ENCODE results near the gene CAV1.

The CAV1 gene

DNA sequence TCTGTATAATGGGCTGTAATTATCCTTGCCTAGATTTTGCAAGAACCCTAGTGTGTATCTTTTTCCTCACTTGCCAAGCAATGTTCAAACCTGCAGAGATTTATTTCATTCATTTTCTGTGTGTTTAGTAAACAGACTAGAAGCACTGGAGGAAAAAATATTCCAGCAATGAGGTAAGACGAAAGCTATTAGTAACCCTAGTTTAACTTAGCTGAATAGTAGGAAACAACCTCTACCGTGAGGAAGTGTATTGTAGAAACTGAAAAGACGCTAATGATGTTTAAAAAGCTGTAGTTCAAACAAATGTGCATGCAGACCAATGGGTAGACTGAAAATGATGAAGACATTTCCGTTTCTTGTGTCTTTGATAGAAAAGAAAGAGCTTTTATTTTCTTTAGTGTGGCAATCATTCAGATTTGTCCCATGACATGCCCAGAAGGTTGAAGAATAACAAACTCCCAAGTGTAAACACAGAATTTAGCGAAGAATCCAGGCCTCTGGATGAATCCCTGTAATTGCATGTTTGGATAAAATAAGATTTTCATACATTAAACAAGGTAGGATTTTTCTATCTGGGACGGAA lies 20.7 kb downstream of the CAV1 start:
- H3K4me1 ChIP-seq (ENCODE audit: control insufficient read depth, insufficient read depth, low read length) = peaks cover 28% of the 10 kb centered on the region
- H3K36me3 ChIP-seq (ENCODE audit: control insufficient read depth in 2 of 2, insufficient read depth in 2 of 2, low read length in 2 of 2) = peaks cover 12% of the 10 kb centered on the region in 2 donors
- no peaks in the 10 kb centered on the region for H3K27me3 ChIP-seq (ENCODE audit: control insufficient read depth in 1 of 2, insufficient read depth in 2 of 2, low read length in 2 of 2)
- no peak overlapping the region for H3K9ac ChIP-seq (ENCODE audit: low read length in 2 of 2)
- no peak overlapping the region for H3K4me3 ChIP-seq (ENCODE audit: low read length in 2 of 2)
- peak overlapping the region; percentile 68 for H3K27ac ChIP-seq (ENCODE audit: low read length)
- no peaks in the 10 kb centered on the region for H3K9me3 ChIP-seq (ENCODE audit: control insufficient read depth in 2 of 2, low read length in 2 of 2)

DNA sequence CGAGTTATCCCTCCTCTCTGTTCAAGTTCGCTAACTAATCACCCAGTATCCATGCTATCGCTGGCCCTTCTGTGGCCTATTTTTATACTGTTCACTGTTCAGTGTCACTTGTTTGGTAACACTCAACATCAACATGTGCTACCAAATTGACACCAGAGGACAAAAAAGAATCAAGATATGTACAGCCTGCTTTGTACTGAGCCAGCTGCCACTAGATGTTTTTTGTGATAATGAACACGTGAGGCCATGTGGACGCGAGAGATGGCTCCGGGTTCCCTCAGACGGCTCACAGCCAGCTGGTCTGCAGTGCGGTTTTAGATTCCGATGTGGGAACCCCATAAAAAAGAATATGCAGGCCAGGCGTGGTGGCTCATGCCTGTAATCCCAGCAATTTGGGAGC lies 21.2 kb downstream of the CAV1 start:
- H3K27me3 ChIP-seq (ENCODE audit: control insufficient read depth in 1 of 2, insufficient read depth in 2 of 2, low read length in 2 of 2) = no peaks in the 10 kb centered on the region
- H3K27ac ChIP-seq (ENCODE audit: low read length) = peak overlapping the region; percentile 68
- H3K9ac ChIP-seq (ENCODE audit: low read length in 2 of 2) = no peak overlapping the region
- no peak overlapping the region for H3K4me3 ChIP-seq (ENCODE audit: low read length in 2 of 2)
- peaks cover 31% of the 10 kb centered on the region for H3K4me1 ChIP-seq (ENCODE audit: control insufficient read depth, insufficient read depth, low read length)
- H3K36me3 ChIP-seq (ENCODE audit: control insufficient read depth in 2 of 2, insufficient read depth in 2 of 2, low read length in 2 of 2) = peaks cover 12 to 15% of the 10 kb centered on the region in 2 donors
- no peaks in the 10 kb centered on the region for H3K9me3 ChIP-seq (ENCODE audit: control insufficient read depth in 2 of 2, low read length in 2 of 2)

DNA sequence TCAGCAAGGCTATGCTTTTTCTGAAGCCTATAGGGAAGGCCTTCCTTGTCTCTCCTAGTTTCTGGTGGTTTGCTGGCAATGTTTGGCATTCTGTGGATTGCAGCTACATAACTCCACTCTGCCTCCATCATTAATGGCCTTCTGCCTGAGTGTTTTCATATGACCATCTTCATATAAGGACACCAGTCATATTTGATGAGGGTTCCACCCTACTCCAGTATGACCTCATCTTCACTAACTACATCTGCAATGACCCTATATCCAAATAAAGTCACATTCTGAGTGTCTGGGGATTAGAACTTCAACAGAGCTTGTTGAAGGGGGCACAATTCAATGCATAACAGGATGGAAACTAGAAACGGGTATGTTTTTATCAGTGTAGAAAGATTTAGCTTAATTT lies 22.1 kb downstream of the CAV1 start:
- no peak overlapping the region for H3K4me3 ChIP-seq (ENCODE audit: low read length in 2 of 2)
- no peaks in the 10 kb centered on the region for H3K27me3 ChIP-seq (ENCODE audit: control insufficient read depth in 1 of 2, insufficient read depth in 2 of 2, low read length in 2 of 2)
- peak overlapping the region; percentile 68 for H3K27ac ChIP-seq (ENCODE audit: low read length)
- peaks cover 12 to 15% of the 10 kb centered on the region in 2 donors for H3K36me3 ChIP-seq (ENCODE audit: control insufficient read depth in 2 of 2, insufficient read depth in 2 of 2, low read length in 2 of 2)
- H3K9ac ChIP-seq (ENCODE audit: low read length in 2 of 2) = peak overlapping the region in 1 of 2 donors; percentile 19
- no peaks in the 10 kb centered on the region for H3K9me3 ChIP-seq (ENCODE audit: control insufficient read depth in 2 of 2, low read length in 2 of 2)
- peaks cover 34% of the 10 kb centered on the region for H3K4me1 ChIP-seq (ENCODE audit: control insufficient read depth, insufficient read depth, low read length)

DNA sequence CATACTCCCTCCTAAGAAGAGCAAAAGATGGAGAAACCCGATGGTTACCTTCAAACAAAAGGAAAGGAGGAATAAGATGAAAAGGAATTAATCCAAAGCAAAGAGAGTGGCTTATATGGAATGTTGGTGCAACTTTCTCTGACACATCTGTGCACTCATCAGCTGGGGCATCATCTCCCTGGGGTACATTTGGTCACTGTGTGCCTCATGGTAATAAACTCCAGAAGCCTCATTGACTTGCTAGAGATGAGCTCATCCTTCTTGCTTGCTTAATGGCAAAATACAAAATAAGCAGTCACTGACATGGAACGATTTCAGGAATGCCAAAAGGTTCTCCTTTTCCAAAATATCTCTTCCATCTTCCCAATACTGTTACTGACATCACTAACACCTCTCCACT lies 22.5 kb downstream of the CAV1 start:
- no peaks in the 10 kb centered on the region for H3K27me3 ChIP-seq (ENCODE audit: control insufficient read depth in 1 of 2, insufficient read depth in 2 of 2, low read length in 2 of 2)
- no peaks in the 10 kb centered on the region for H3K9me3 ChIP-seq (ENCODE audit: control insufficient read depth in 2 of 2, low read length in 2 of 2)
- H3K4me1 ChIP-seq (ENCODE audit: control insufficient read depth, insufficient read depth, low read length) = peaks cover 32% of the 10 kb centered on the region
- H3K4me3 ChIP-seq (ENCODE audit: low read length in 2 of 2) = no peak overlapping the region
- no peak overlapping the region for H3K9ac ChIP-seq (ENCODE audit: low read length in 2 of 2)
- peak overlapping the region; percentile 68 for H3K27ac ChIP-seq (ENCODE audit: low read length)
- H3K36me3 ChIP-seq (ENCODE audit: control insufficient read depth in 2 of 2, insufficient read depth in 2 of 2, low read length in 2 of 2) = peaks cover 12 to 15% of the 10 kb centered on the region in 2 donors

DNA sequence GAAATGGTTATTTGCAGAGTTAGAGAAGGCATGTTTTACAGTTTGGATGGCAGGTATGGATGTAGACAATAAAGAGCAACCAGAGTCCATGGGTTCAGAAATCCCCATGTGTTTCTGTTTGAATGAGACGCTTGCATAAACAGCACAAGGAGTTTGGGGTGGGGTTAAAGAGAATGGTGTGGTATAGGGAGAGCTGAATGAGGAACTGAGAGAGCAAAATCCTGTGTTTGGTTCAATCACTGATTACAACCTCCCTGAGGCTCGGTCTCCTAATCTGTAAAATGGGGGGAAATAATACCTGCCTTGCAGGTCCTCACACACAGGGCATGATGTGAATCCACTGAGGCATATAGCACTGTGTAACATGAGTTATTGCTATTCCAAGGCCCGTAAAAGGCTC lies 23.7 kb downstream of the CAV1 start:
- H3K27me3 ChIP-seq (ENCODE audit: control insufficient read depth in 1 of 2, insufficient read depth in 2 of 2, low read length in 2 of 2) = no peaks in the 10 kb centered on the region
- H3K9ac ChIP-seq (ENCODE audit: low read length in 2 of 2) = no peak overlapping the region
- H3K4me1 ChIP-seq (ENCODE audit: control insufficient read depth, insufficient read depth, low read length) = peaks cover 36% of the 10 kb centered on the region
- no peak overlapping the region for H3K4me3 ChIP-seq (ENCODE audit: low read length in 2 of 2)
- peak overlapping the region; percentile 68 for H3K27ac ChIP-seq (ENCODE audit: low read length)
- peaks cover 12 to 15% of the 10 kb centered on the region in 2 donors for H3K36me3 ChIP-seq (ENCODE audit: control insufficient read depth in 2 of 2, insufficient read depth in 2 of 2, low read length in 2 of 2)
- H3K9me3 ChIP-seq (ENCODE audit: control insufficient read depth in 2 of 2, low read length in 2 of 2) = no peaks in the 10 kb centered on the region

DNA sequence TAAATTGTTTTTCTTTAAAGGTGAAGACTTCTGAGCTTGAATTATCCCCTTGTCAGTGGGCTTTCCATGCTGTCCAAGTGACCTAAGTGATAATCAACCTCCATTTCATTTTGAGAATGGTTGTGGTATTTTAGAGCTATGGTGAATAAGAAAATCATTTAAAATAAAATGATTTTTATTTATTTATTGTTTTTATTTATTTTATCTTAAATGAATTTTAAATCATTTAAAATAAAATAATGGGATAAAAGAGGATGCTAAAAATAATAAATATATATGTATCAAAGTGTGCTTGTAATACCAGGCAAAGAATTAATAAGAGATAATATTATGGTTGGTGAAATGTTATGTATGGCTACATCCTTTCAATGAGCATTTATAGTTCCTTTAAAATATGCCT lies 24.5 kb downstream of the CAV1 start:
- peaks cover 12 to 15% of the 10 kb centered on the region in 2 donors for H3K36me3 ChIP-seq (ENCODE audit: control insufficient read depth in 2 of 2, insufficient read depth in 2 of 2, low read length in 2 of 2)
- H3K27ac ChIP-seq (ENCODE audit: low read length) = peak overlapping the region; percentile 89
- no peaks in the 10 kb centered on the region for H3K27me3 ChIP-seq (ENCODE audit: control insufficient read depth in 1 of 2, insufficient read depth in 2 of 2, low read length in 2 of 2)
- no peaks in the 10 kb centered on the region for H3K9me3 ChIP-seq (ENCODE audit: control insufficient read depth in 2 of 2, low read length in 2 of 2)
- H3K4me1 ChIP-seq (ENCODE audit: control insufficient read depth, insufficient read depth, low read length) = peaks cover 41% of the 10 kb centered on the region
- H3K4me3 ChIP-seq (ENCODE audit: low read length in 2 of 2) = no peak overlapping the region
- H3K9ac ChIP-seq (ENCODE audit: low read length in 2 of 2) = no peak overlapping the region

DNA sequence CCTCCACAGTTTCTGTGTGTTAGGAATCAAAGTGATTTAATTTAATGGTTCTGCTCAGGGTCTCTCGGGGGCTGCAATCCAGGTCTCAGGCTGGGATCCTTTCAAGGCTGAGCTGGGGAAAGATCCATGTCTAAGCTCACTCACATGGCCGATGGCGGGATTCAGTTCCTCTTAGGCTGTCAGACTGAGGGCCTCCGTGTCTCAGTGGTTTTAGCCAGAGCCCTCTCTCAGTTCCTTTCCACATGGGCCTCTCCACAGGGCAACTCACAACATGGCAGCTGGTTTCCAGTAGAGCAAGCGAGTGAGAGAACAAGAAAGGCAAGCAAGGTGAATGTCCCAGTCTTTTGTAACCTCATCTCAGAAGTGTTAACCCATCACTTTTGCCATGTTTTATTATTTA lies 26.9 kb downstream of the CAV1 start:
- Histone ChIP-seq H3K27ac (ENCODE audit: low read length) (peak overlapping the region; percentile 89), H3K36me3 (ENCODE audit: control insufficient read depth in 2 of 2, insufficient read depth in 2 of 2, low read length in 2 of 2) (peaks cover 12 to 15% of the 10 kb centered on the region in 2 donors), H3K9ac (ENCODE audit: low read length in 2 of 2) (no peak overlapping the region), H3K27me3 (ENCODE audit: control insufficient read depth in 1 of 2, insufficient read depth in 2 of 2, low read length in 2 of 2) (no peaks in the 10 kb centered on the region), H3K4me1 (ENCODE audit: control insufficient read depth, insufficient read depth, low read length) (peaks cover 46% of the 10 kb centered on the region), H3K9me3 (ENCODE audit: control insufficient read depth in 2 of 2, low read length in 2 of 2) (no peaks in the 10 kb centered on the region), H3K4me3 (ENCODE audit: low read length in 2 of 2) (no peak overlapping the region)

DNA sequence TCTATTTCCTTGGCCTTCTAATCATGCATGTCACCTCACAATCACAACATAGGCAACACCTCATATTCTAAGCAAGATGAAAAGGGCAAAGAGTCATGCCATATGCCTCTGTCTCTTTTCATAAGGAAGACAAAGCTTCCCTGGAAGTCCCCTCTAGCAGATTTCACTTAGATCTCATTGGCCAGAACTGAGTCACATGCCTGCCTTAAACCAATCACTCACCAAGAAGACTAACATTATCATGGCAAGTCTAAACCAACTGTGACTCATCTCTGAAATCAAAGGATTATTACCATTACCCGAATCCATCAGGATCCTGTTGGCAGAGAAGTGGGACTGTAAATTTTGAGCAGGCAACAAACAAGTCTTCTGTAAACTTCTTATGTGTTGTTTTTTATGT lies 27.8 kb downstream of the CAV1 start:
- Histone ChIP-seq H3K4me1 (ENCODE audit: control insufficient read depth, insufficient read depth, low read length) (peaks cover 51% of the 10 kb centered on the region), H3K9me3 (ENCODE audit: control insufficient read depth in 2 of 2, low read length in 2 of 2) (no peaks in the 10 kb centered on the region), H3K27ac (ENCODE audit: low read length) (peak overlapping the region; percentile 89), H3K9ac (ENCODE audit: low read length in 2 of 2) (no peak overlapping the region), H3K4me3 (ENCODE audit: low read length in 2 of 2) (no peak overlapping the region), H3K36me3 (ENCODE audit: control insufficient read depth in 2 of 2, insufficient read depth in 2 of 2, low read length in 2 of 2) (peaks cover 9 to 15% of the 10 kb centered on the region in 2 donors), H3K27me3 (ENCODE audit: control insufficient read depth in 1 of 2, insufficient read depth in 2 of 2, low read length in 2 of 2) (no peaks in the 10 kb centered on the region)

DNA sequence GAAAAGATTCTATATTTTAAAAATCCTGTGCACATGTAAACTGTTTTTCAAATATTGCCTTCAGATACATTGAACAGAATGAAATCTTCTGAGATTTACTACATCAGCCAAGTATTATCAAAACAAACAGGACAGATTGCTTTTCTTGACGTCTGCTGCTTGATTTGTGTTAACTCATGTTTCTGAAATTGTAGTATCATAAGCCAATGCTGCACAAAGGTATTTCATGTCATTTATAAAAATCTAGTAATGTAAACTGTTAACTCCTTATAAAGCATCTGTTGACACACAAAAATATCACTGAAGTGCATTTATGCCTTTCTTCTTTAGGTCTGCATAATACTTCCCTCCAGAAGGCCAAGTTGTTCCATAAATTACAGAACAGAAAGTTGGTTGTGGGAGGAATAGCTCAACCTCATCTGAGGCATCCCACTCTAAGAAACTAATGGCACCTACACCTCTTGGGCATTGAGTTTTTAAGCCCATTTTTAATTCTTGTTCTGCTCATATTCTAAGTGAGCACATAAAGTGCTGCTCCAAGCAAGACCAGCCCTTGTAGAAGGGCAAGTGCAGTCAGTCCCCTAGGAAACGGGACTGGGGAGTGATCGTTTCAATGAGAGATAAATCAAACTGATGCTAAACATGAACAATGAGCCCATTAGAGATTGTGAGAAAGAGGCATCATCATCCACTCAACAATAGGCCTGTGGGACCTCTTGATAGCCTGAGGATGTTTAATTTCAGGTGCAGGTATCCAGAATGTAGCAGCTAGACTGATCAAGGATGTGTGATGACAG lies 28.5 kb downstream of the CAV1 start:
- peaks cover 8 to 15% of the 10 kb centered on the region in 2 donors for H3K36me3 ChIP-seq (ENCODE audit: control insufficient read depth in 2 of 2, insufficient read depth in 2 of 2, low read length in 2 of 2)
- H3K9me3 ChIP-seq (ENCODE audit: control insufficient read depth in 2 of 2, low read length in 2 of 2) = no peaks in the 10 kb centered on the region
- H3K27ac ChIP-seq (ENCODE audit: low read length) = peak overlapping the region; percentile 89
- H3K4me3 ChIP-seq (ENCODE audit: low read length in 2 of 2) = no peak overlapping the region
- no peaks in the 10 kb centered on the region for H3K27me3 ChIP-seq (ENCODE audit: control insufficient read depth in 1 of 2, insufficient read depth in 2 of 2, low read length in 2 of 2)
- H3K9ac ChIP-seq (ENCODE audit: low read length in 2 of 2) = peak overlapping the region in 1 of 2 donors; percentile 21
- H3K4me1 ChIP-seq (ENCODE audit: control insufficient read depth, insufficient read depth, low read length) = peaks cover 44% of the 10 kb centered on the region

DNA sequence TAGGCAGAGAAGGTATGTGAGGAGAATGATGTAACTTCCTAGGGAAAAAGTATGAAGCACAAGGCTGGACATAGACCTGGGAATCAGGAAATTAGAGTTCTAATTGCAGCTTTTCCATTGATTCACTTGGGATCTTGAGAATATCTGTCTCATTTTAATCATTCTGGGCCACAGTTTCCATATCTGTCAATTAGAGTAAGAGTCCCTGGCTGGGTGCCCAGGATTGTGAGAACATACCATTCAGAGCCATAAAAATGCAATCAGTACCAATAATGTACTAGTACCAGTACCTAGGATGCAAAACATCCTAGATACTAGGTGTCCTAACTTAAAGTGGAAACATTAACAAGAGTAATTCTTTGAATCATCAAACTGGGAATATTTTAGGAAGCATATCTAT lies 29.6 kb downstream of the CAV1 start:
- Histone ChIP-seq H3K4me3 (ENCODE audit: low read length in 2 of 2) (no peak overlapping the region), H3K4me1 (ENCODE audit: control insufficient read depth, insufficient read depth, low read length) (peaks cover 41% of the 10 kb centered on the region), H3K27ac (ENCODE audit: low read length) (peak overlapping the region; percentile 89)

DNA sequence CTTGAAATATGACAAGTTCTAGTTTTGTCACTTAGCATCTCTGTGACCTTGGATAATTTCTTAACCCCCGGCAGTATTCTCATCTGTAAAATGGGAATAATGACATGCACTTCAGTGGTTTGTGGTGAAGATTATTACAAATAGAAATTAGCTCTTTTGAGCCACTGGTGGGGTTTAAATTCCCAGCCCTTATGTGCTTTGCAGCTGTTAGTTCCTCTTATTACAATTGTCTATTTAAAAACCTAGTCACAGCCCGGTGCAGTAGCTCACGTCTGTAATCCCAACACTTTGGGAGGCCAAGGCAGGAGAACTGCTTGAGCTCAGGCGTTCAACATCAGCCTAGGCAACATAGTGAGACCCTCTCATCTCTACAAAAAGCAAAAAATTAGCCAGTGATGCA lies 30.1 kb downstream of the CAV1 start:
- H3K27me3 ChIP-seq (ENCODE audit: control insufficient read depth in 1 of 2, insufficient read depth in 2 of 2, low read length in 2 of 2) = no peaks in the 10 kb centered on the region
- H3K36me3 ChIP-seq (ENCODE audit: control insufficient read depth in 2 of 2, insufficient read depth in 2 of 2, low read length in 2 of 2) = peaks cover 5 to 11% of the 10 kb centered on the region in 2 donors
- peaks cover 43% of the 10 kb centered on the region for H3K4me1 ChIP-seq (ENCODE audit: control insufficient read depth, insufficient read depth, low read length)
- no peak overlapping the region for H3K9ac ChIP-seq (ENCODE audit: low read length in 2 of 2)
- no peak overlapping the region for H3K4me3 ChIP-seq (ENCODE audit: low read length in 2 of 2)
- H3K9me3 ChIP-seq (ENCODE audit: control insufficient read depth in 2 of 2, low read length in 2 of 2) = no peaks in the 10 kb centered on the region
- peak overlapping the region; percentile 89 for H3K27ac ChIP-seq (ENCODE audit: low read length)

More for the DNA sequence above, 29.6 kb downstream of the CAV1 start:
- Histone ChIP-seq H3K9ac (ENCODE audit: low read length in 2 of 2) (no peak overlapping the region), H3K36me3 (ENCODE audit: control insufficient read depth in 2 of 2, insufficient read depth in 2 of 2, low read length in 2 of 2) (peaks cover 5 to 11% of the 10 kb centered on the region in 2 donors), H3K27me3 (ENCODE audit: control insufficient read depth in 1 of 2, insufficient read depth in 2 of 2, low read length in 2 of 2) (no peaks in the 10 kb centered on the region), H3K9me3 (ENCODE audit: control insufficient read depth in 2 of 2, low read length in 2 of 2) (no peaks in the 10 kb centered on the region)

Data from stomach smooth muscle (tissue), 2 donors.